ENCODE data around the gene KLF2. TPM values are rescaled to one million over a fixed set of nuclear protein-coding genes. Genes with fewer than 3 reads are reported as not detected.

KLF2 gene
- total RNA-seq, 2 donors from 2014 or later = 0.36 to 0.76 TPM

- ATAC-seq (replicated peaks in 1 of 2) = no peak
- peaks cover 0 to 2% of the 10 kb centered on the region in 2 donors for H3K9me3 Mint-ChIP-seq
- no peak overlapping the region for H3K4me3 Mint-ChIP-seq
- peaks cover 10% of the 10 kb centered on the region for H3K4me1 Mint-ChIP-seq (ENCODE audit: low read depth)
- peaks cover 25% of the 10 kb centered on the region for H3K27me3 Mint-ChIP-seq (ENCODE audit: low read depth)
- no peak for DNase-seq
- no peak overlapping the region for H3K27ac Mint-ChIP-seq
- no peaks in the 10 kb centered on the region for H3K36me3 Mint-ChIP-seq (ENCODE audit: insufficient read depth in 2 of 2)
Measured at GRCh38 chr19:16320987-16321386, 3.6 kb upstream of the KLF2 start.

GRCh38 chr19:16325161-16325527, 518 bp downstream of the KLF2 start:
- Mint-ChIP-seq H3K9me3 (no peaks in the 10 kb centered on the region), H3K4me1 (ENCODE audit: low read depth) (peaks cover 45% of the 10 kb centered on the region), H3K36me3 (ENCODE audit: insufficient read depth in 2 of 2) (no peaks in the 10 kb centered on the region), H3K27me3 (ENCODE audit: low read depth) (peaks cover 62% of the 10 kb centered on the region), H3K27ac (no peak overlapping the region), H3K4me3 (peak overlapping the region; percentile 62 to 64)
- peak; percentile 9 to 19 for ATAC-seq (replicated peaks in 1 of 2)
- peak; percentile 41 to 45 for DNase-seq

DNA sequence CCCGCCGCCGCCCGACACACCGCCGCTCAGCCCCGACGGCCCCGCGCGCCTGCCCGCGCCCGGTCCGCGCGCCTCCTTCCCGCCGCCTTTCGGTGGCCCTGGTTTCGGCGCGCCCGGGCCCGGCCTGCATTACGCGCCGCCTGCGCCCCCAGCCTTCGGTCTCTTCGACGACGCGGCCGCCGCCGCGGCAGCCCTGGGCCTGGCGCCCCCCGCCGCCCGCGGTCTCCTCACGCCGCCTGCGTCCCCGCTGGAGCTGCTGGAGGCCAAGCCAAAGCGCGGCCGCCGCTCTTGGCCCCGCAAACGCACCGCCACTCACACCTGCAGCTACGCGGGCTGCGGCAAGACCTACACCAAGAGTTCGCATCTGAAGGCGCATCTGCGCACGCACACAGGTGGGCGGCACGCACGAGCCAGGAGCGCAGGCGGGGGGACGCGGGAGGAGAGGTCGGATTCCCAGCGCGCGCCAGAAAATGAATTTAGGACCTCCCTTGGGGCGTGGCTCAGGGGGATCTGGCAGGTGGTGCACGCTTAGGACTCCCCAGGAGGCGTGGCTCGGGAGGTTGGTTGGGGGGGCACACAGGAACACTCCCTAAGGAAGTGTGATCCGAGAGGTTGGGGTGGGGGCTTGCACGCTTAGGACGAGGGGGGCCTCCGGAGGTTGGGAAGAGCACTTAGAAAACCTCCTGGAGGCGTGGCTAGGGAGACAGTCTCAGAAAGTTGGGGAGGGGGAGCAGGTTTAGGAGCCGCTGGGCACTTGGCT, 1.2 kb downstream of the KLF2 start:
- ATAC-seq (replicated peaks in 1 of 2) (no peak), DNase-seq (peak; percentile 31 to 37)
- H3K4me3 Mint-ChIP-seq = peak overlapping the region; percentile 80 to 86
- peaks cover 52% of the 10 kb centered on the region for H3K4me1 Mint-ChIP-seq (ENCODE audit: low read depth)
- peaks cover 62% of the 10 kb centered on the region for H3K27me3 Mint-ChIP-seq (ENCODE audit: low read depth)
- H3K9me3 Mint-ChIP-seq = no peaks in the 10 kb centered on the region
- no peak overlapping the region for H3K27ac Mint-ChIP-seq
- no peaks in the 10 kb centered on the region for H3K36me3 Mint-ChIP-seq (ENCODE audit: insufficient read depth in 2 of 2)

DNA sequence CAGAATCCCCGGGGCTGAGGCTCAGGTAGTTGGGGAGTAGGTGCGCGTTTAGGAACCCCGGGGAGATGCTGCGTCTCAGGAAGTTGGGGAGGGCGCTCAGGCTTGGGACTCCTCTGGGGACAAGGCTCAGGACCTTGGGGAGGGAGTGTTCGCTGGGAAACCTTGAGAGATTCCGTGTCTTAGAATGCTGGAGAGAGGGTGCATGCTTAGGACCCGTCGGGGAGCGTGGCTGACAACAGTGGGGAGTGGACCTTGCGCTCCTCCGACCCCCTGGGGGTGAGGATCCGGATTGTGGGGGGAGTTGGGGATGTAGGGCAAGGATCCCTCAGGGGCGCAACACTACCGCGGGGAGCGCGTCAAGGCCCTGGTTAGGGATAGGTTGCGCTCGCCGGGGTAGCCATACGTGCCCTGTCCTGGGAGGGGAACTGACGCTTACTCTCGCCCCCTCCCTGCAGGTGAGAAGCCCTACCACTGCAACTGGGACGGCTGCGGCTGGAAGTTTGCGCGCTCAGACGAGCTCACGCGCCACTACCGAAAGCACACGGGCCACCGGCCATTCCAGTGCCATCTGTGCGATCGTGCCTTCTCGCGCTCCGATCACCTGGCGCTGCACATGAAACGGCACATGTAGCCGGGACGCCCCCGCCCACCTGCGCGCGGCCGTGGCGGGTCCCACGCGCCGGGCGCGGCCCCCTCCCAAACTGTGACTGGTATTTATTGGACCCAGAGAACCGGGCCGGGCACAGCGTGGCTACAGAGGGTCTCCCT, 2.0 kb downstream of the KLF2 start:
- Mint-ChIP-seq H3K4me3 (peak overlapping the region; percentile 81 to 86), H3K4me1 (ENCODE audit: low read depth) (peaks cover 59% of the 10 kb centered on the region), H3K27ac (no peak overlapping the region), H3K36me3 (ENCODE audit: insufficient read depth in 2 of 2) (no peaks in the 10 kb centered on the region), H3K27me3 (ENCODE audit: low read depth) (peaks cover 57% of the 10 kb centered on the region), H3K9me3 (no peaks in the 10 kb centered on the region)
- ATAC-seq (replicated peaks in 1 of 2) = no peak
- DNase-seq = peak in 1 of 2 donors; percentile 24

DNA sequence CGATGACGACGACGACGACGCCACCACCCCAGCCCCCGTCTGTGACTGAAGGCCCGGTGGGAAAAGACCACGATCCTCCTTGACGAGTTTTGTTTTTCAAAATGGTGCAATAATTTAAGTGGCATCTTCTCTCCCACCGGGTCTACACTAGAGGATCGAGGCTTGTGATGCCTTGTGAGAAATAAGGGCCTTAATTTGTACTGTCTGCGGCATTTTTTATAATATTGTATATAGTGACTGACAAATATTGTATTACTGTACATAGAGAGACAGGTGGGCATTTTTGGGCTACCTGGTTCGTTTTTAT, 2.5 kb downstream of the KLF2 start:
- DNase-seq (no peak), ATAC-seq (replicated peaks in 1 of 2) (no peak)
- no peaks in the 10 kb centered on the region for H3K9me3 Mint-ChIP-seq
- H3K27me3 Mint-ChIP-seq (ENCODE audit: low read depth) = peaks cover 57% of the 10 kb centered on the region
- H3K4me1 Mint-ChIP-seq (ENCODE audit: low read depth) = peaks cover 61% of the 10 kb centered on the region
- H3K4me3 Mint-ChIP-seq = peak overlapping the region; percentile 72 to 81
- no peaks in the 10 kb centered on the region for H3K36me3 Mint-ChIP-seq (ENCODE audit: insufficient read depth in 2 of 2)
- H3K27ac Mint-ChIP-seq = no peak overlapping the region

DNA sequence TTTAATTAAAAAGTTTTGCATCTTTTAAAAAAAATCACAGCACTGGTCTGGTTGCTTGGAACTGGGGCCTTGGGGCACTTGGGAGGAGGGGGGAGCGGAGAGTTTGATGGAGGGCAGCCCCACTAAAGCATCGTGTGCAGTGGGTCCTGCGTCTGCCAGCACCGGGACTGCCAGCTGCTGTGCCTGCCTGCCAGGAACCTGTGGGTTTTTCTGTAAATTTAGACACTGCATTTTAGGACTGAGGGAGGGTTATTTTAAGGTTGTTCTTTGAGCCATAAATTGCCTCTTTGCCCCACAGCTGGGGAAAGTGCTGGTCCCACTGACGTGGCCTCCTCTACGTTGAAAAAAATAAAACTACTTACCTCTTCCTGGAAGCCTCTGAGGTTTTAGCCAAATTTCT, 2.9 kb downstream of the KLF2 start:
- Mint-ChIP-seq H3K4me1 (ENCODE audit: low read depth) (peaks cover 61% of the 10 kb centered on the region), H3K36me3 (ENCODE audit: insufficient read depth in 2 of 2) (no peaks in the 10 kb centered on the region), H3K9me3 (no peaks in the 10 kb centered on the region), H3K27me3 (ENCODE audit: low read depth) (peaks cover 55% of the 10 kb centered on the region), H3K27ac (no peak overlapping the region), H3K4me3 (peak overlapping the region; percentile 72 to 81)
- DNase-seq (no peak), ATAC-seq (replicated peaks in 1 of 2) (no peak)

DNA sequence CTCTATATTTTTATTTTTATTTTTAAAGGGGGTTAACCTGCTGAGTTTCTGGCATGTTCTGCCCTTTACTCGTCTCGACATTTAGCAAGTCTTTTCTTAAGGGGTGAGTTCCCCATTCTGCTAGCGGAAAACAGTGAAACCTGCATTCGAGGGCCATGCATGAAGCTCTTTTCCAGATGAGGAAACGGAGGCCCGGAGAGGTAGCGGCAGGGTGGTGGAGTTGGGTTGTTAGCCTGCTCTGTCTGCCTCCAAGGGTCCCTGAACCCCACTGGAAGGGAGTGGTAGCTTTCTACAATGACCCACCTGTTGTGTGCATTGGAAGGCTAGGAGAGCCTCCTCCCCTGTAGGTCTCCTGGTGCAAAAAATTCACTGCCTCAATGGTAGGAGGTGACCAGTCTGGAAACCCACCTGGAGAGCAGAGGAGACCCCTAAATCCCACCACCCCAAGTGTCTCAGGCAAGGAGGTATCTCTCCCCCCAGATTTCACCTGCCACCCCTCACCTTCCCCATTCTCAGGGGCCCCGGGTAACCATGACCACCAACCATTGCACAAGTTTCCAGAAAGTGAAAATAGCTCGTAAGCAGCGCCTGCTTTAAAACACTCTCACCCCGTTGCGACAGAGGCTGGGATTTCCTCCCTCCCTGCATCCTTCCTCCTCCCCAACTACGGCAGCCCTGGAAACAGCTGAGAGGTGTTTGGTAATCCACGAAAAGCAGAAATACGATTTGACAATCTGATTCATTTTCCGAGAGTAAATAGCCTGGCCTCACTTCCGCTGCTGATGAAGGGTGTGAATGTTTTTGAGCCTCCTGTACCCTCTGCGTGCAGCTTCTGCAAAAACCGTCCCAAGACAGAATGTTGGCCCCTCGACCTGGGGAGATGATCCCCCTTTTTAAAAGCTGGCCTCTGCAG, 3.5 kb downstream of the KLF2 start:
- Mint-ChIP-seq H3K27me3 (ENCODE audit: low read depth) (peaks cover 49% of the 10 kb centered on the region), H3K4me1 (ENCODE audit: low read depth) (peaks cover 61% of the 10 kb centered on the region), H3K9me3 (no peaks in the 10 kb centered on the region), H3K36me3 (ENCODE audit: insufficient read depth in 2 of 2) (no peaks in the 10 kb centered on the region), H3K4me3 (peak overlapping the region; percentile 72 to 81), H3K27ac (peak overlapping the region; percentile 17)
- DNase-seq (peak; percentile 25 to 35), ATAC-seq (replicated peaks in 1 of 2) (peak in 1 of 2 donors; percentile 10)

GRCh38 chr19:16328824-16329482, 4.3 kb downstream of the KLF2 start:
- Mint-ChIP-seq H3K4me1 (ENCODE audit: low read depth) (peaks cover 62% of the 10 kb centered on the region), H3K9me3 (no peaks in the 10 kb centered on the region), H3K36me3 (ENCODE audit: insufficient read depth in 2 of 2) (no peaks in the 10 kb centered on the region), H3K27me3 (ENCODE audit: low read depth) (peaks cover 44% of the 10 kb centered on the region), H3K27ac (peak overlapping the region; percentile 17), H3K4me3 (peak overlapping the region; percentile 72 to 81)
- ATAC-seq (replicated peaks in 1 of 2) = no peak
- peak; percentile 30 to 31 for DNase-seq

GRCh38 chr19:16330368-16330801, 5.8 kb downstream of the KLF2 start:
- Mint-ChIP-seq H3K36me3 (ENCODE audit: insufficient read depth in 2 of 2) (peaks cover 0 to 2% of the 10 kb centered on the region in 2 donors), H3K27me3 (ENCODE audit: low read depth) (peaks cover 52% of the 10 kb centered on the region), H3K9me3 (no peaks in the 10 kb centered on the region), H3K4me1 (ENCODE audit: low read depth) (peaks cover 68% of the 10 kb centered on the region), H3K27ac (no peak overlapping the region), H3K4me3 (peak overlapping the region; percentile 58 to 68)
- ATAC-seq (replicated peaks in 1 of 2) (peak; percentile 95), DNase-seq (peak; percentile 94 to 97)

GRCh38 chr19:16330806-16331690, 6.4 kb downstream of the KLF2 start:
- Mint-ChIP-seq H3K27ac (peak overlapping the region; percentile 75), H3K4me1 (ENCODE audit: low read depth) (peaks cover 64% of the 10 kb centered on the region), H3K9me3 (no peaks in the 10 kb centered on the region), H3K4me3 (peak overlapping the region; percentile 58 to 68), H3K27me3 (ENCODE audit: low read depth) (peaks cover 46% of the 10 kb centered on the region), H3K36me3 (ENCODE audit: insufficient read depth in 2 of 2) (peaks cover 0 to 2% of the 10 kb centered on the region in 2 donors)
- peak; percentile 29 to 34 for DNase-seq
- ATAC-seq (replicated peaks in 1 of 2) = peak in 1 of 2 donors; percentile 6

GRCh38 chr19:16333001-16333586, 8.5 kb downstream of the KLF2 start:
- Mint-ChIP-seq H3K9me3 (no peaks in the 10 kb centered on the region), H3K4me1 (ENCODE audit: low read depth) (peaks cover 57% of the 10 kb centered on the region), H3K36me3 (ENCODE audit: insufficient read depth in 2 of 2) (peaks cover 0 to 2% of the 10 kb centered on the region in 2 donors), H3K27ac (no peak overlapping the region), H3K4me3 (no peak overlapping the region), H3K27me3 (ENCODE audit: low read depth) (peaks cover 49% of the 10 kb centered on the region)
- DNase-seq (no peak), ATAC-seq (replicated peaks in 1 of 2) (no peak)
